Liver (tissue), 3 donors: Measurements from ENCODE around the gene PINK1.

Source experiments
- ATF3 ChIP-seq: IDR thresholded peaks from 2 replicates; pipeline ENCODE4 v1.6.1; 2016; ENCODE audit warnings: antibody characterized with exemption
- GABPA ChIP-seq, 2 donors: IDR thresholded peaks in 1 of 2; conservative IDR thresholded peaks in 1 of 2; 2 replicates each; pipeline ENCODE4 v1.6.1; 2016; ENCODE audit warnings: antibody characterized with exemption in 2 of 2, mild to moderate bottlenecking in 1 of 2, moderate library complexity in 1 of 2
- MAX ChIP-seq: IDR thresholded peaks from 2 replicates; pipeline ENCODE4 v1.6.1; 2016; ENCODE audit warnings: antibody characterized with exemption
- TF ChIP-seq, protein P1 (sequence below): fragments of 150-350 bp; IDR thresholded peaks from 2 replicates; pipeline ENCODE4 v1.5.1; 2017; ENCODE audit warnings: improper control_type of control experiment, low read depth, low read length; ENCODE audit not compliant: missing input control
- donor health status: healthy.
- donor health status: healthy.

DNA sequence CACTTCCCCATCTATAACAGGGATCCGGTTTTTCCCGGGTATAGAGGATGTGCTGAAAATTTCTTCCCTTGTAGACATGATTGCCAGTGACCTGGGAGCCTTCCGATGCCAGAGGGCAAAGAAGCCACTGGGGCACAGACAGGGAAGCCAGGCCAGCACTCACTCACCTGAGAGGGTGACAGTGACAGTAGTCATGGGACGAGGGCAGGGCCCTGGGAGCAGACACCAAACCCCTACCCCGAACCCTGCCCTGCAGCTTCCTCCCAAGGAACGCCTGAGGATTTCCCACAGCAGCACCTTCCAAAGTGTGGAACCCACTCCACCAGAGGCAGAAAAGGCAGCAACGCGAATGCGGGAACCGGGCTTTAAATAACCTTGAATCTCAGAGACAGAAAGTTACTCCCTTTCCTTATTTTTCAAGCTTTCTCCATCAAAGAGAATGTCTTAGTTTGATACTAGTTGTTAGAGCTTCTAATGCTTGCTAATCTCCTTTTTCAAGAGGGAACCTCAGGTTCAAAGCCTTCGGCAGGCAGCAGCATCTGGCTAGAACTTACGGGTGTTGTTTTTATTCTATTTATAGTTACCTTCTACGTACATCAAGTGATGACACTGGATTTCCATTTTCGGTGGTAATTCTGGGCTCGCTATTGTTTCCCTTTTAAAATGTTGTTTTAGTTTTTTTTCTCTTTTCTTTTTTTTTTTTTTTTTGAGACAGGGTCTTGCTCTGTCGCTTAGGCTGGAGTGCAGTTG, 25.1 kb downstream of the PINK1 start:
- TF ChIP-seq, protein P1, sequence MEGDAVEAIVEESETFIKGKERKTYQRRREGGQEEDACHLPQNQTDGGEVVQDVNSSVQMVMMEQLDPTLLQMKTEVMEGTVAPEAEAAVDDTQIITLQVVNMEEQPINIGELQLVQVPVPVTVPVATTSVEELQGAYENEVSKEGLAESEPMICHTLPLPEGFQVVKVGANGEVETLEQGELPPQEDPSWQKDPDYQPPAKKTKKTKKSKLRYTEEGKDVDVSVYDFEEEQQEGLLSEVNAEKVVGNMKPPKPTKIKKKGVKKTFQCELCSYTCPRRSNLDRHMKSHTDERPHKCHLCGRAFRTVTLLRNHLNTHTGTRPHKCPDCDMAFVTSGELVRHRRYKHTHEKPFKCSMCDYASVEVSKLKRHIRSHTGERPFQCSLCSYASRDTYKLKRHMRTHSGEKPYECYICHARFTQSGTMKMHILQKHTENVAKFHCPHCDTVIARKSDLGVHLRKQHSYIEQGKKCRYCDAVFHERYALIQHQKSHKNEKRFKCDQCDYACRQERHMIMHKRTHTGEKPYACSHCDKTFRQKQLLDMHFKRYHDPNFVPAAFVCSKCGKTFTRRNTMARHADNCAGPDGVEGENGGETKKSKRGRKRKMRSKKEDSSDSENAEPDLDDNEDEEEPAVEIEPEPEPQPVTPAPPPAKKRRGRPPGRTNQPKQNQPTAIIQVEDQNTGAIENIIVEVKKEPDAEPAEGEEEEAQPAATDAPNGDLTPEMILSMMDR: no peak
- no peak for TF ChIP-seq GABPA (IDR thresholded peaks at IDR 0.05 in 1 of 2, conservative IDR thresholded peaks at IDR 0.05 in 1 of 2)
- TF ChIP-seq MAX: no peak
- TF ChIP-seq ATF3: no peak
